ENCODE data around the gene OGT.
"Not testable (repeated sequence)": the region's sequence is repeated elsewhere in the genome, so short reads cannot be mapped to it uniquely, and the experiment has no call there.

The OGT gene

GRCh38 chrX:71599965-71600364 lies 67.1 kb downstream of the OGT start:
- no peak for DNase-seq

GRCh38 chrX:71603618-71604017 lies 70.7 kb downstream of the OGT start:
- no peak for DNase-seq

GRCh38 chrX:71604141-71604540 lies 71.2 kb downstream of the OGT start:
- no peak for DNase-seq

- DNase-seq: no peak
These were observed 72.1 kb downstream of the OGT start for GRCh38 chrX:71604796-71605568.

GRCh38 chrX:71606536-71607216 lies 73.8 kb downstream of the OGT start:
- no peak for DNase-seq

- DNase-seq: no peak
These were observed 74.6 kb downstream of the OGT start for GRCh38 chrX:71607488-71607887.

- no peak for DNase-seq
These were observed 76.3 kb downstream of the OGT start for GRCh38 chrX:71609095-71609750.

- DNase-seq: not testable (repeated sequence)
These were observed 78.8 kb downstream of the OGT start for GRCh38 chrX:71611736-71612135.

- DNase-seq: no peak
These were observed 79.4 kb downstream of the OGT start for GRCh38 chrX:71612256-71612655.

GRCh38 chrX:71615056-71615455 lies 82.2 kb downstream of the OGT start:
- DNase-seq: no peak

GRCh38 chrX:71615954-71616353 lies 83.0 kb downstream of the OGT start:
- DNase-seq: no peak

GRCh38 chrX:71616672-71617529 lies 84.0 kb downstream of the OGT start:
- DNase-seq: peak; percentile 4

- DNase-seq: no peak
These were observed 84.8 kb downstream of the OGT start for GRCh38 chrX:71617742-71618141.

- peak; percentile 69 for DNase-seq
These were observed 85.4 kb downstream of the OGT start, which contains the start of gene CXCR3 for GRCh38 chrX:71618303-71618721. Gene CXCR3 (minus strand): TSS chrX:71618511. CDS start chrX:71618449, 62 bp downstream.

GRCh38 chrX:71618787-71619186 lies 85.9 kb downstream of the OGT start:
- no peak for DNase-seq

- DNase-seq: peak; percentile 71
These were observed 86.3 kb downstream of the OGT start for GRCh38 chrX:71619193-71619592.

GRCh38 chrX:71619986-71620385 lies 87.1 kb downstream of the OGT start:
- DNase-seq: no peak

- no peak for DNase-seq
These were observed 88.7 kb downstream of the OGT start for GRCh38 chrX:71621603-71622002.

GRCh38 chrX:71622032-71622575 lies 89.2 kb downstream of the OGT start:
- no peak for DNase-seq

GRCh38 chrX:71622576-71623450 lies 89.9 kb downstream of the OGT start:
- DNase-seq: peak; percentile 68

GRCh38 chrX:71623714-71624113 lies 90.8 kb downstream of the OGT start:
- DNase-seq: no peak
